ENCODE measurements around the gene SHLD1. TPM values are rescaled to one million over a fixed set of nuclear protein-coding genes. Genes with fewer than 3 reads are reported as not detected.

Gene SHLD1
- total and polyA plus RNA-seq, 2 experiments from 2014 or later, result 1.4 to 15.0 TPM

GRCh38 chr20:5729348-5729747 lies 20.9 kb upstream of the SHLD1 start (continued):
- TF ChIP-seq ZNF462 (CRISPR knock-in tag; IDR thresholded peaks at IDR 0.05), result no peak

- Histone ChIP-seq H3K36me3 (ENCODE audit: insufficient read depth) (no peaks in the 10 kb centered on the region), H4K20me1 (replicated peaks; ENCODE audit: insufficient read depth) (no peaks in the 10 kb centered on the region), H3K27me3 (ENCODE audit: insufficient read depth) (no peaks in the 10 kb centered on the region), H3K9me2 (ENCODE audit: insufficient read depth) (no peaks in the 10 kb centered on the region), H3K27ac (ENCODE audit: low read depth) (no peak overlapping the region), H3F3A (replicated peaks; ENCODE audit: low read depth) (no peaks in the 10 kb centered on the region), H2AFZ (no peak overlapping the region), H3K4me3 (no peak overlapping the region), H3K4me1 (ENCODE audit: insufficient read depth) (no peaks in the 10 kb centered on the region), H3K4me2 (no peak overlapping the region), H3K79me2 (replicated peaks; ENCODE audit: insufficient read depth) (no peaks in the 10 kb centered on the region)
- no peak for ATAC-seq
- no peak for DNase-seq (ENCODE audit: low spot score)
- H3K4me3 Mint-ChIP-seq, result no peak overlapping the region
- H3K27me3 Mint-ChIP-seq (ENCODE audit: insufficient read depth, low read depth, poor library complexity), result no peaks in the 10 kb centered on the region
- no peaks in the 10 kb centered on the region for H3K36me3 Mint-ChIP-seq (ENCODE audit: low read depth)
- no peak overlapping the region for H3K27ac Mint-ChIP-seq
- H3K9me3 Mint-ChIP-seq, result 0 out of 3 replicates have a peak, but pooled peaks cover 3% of the 10 kb centered on the region
- no peak for TF ChIP-seq NANOG (IDR thresholded peaks at IDR 0.05; ENCODE audit: borderline replicate concordance)
- no peak for TF ChIP-seq EZH2phosphoT487 (IDR thresholded peaks at IDR 0.05; ENCODE audit: unreplicated experiment)
- no peak for TF ChIP-seq CTCF (conservative IDR thresholded peaks at IDR 0.05; ENCODE audit: low read depth in 2 of 2)
- TF ChIP-seq STAT1 (IDR thresholded peaks at IDR 0.05; ENCODE audit: unreplicated experiment), result no peak
- no peak for TF ChIP-seq ZNF331 (CRISPR knock-in tag; IDR thresholded peaks at IDR 0.05; ENCODE audit: low read depth)
- no peaks in the 10 kb centered on the region for H3K4me1 Mint-ChIP-seq
Observed at GRCh38 chr20:5730131-5730530, 20.1 kb upstream of the SHLD1 start.
